ENCODE results near the gene ABLIM1. TPM values are rescaled to one million over a fixed set of nuclear protein-coding genes. Genes with fewer than 3 reads are reported as not detected.

ABLIM1 gene
- polyA plus RNA-seq, 3 donors: 0.33 to 0.91 (median 0.57) TPM

DNA sequence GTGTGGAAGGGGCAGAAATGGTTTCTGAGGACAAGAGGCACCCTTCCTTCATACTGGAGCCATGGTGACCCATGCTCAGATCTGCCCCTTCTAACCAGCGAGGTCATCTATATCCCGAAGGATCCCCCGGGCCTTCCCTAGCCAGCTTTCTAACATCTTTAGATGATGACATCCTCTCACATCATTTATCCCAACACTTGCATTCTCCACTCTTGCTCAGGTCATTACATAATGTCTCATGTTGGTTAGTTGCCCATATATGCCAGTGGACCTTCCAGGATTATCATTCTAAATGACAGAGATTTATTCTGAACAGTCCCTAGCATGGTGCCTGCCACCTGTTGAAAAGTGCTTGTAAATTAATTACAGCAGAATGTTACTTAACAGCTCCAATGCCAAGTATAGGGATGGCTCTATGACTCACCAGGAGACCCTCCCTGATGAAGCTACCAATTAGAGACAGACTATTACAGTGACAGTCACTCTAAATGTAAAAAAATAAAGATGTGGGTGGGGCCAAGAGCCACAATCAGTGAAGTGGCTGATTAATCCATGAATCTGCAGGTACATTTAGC lies 22.6 kb upstream of the ABLIM1 start:
- Mint-ChIP-seq H3K36me3 (peaks cover 0 to 2% of the 10 kb centered on the region in 2 donors), H3K4me1 (peaks cover 14% of the 10 kb centered on the region), H3K9me3 (peaks cover 2 to 5% (median 4%) of the 10 kb centered on the region in 7 donors), H3K27me3 (ENCODE audit: low read depth in 3 of 3) (peaks cover 1% of the 10 kb centered on the region in 3 donors), H3K4me3 (no peak overlapping the region), H3K27ac (no peak overlapping the region)
- Histone ChIP-seq H3K9ac (ENCODE audit: insufficient read depth, low read length, poor library complexity, severe bottlenecking) (no peak overlapping the region), H3K4me1 (ENCODE audit: control insufficient read depth in 1 of 2, insufficient read depth in 2 of 2, low read length in 2 of 2) (peaks cover 0 to 6% of the 10 kb centered on the region in 2 donors), H3K9me3 (replicated peaks in 1 of 2; ENCODE audit: control insufficient read depth in 1 of 2, insufficient read depth in 1 of 2, low read length in 2 of 2) (no peaks in the 10 kb centered on the region), H3K4me3 (replicated peaks in 1 of 3; ENCODE audit: low read depth in 2 of 3, low read length in 3 of 3) (no peak overlapping the region), H3K27ac (ENCODE audit: low read depth in 1 of 2, low read length in 2 of 2) (no peak overlapping the region), H3K36me3 (replicated peaks in 1 of 2; ENCODE audit: control insufficient read depth in 1 of 2, insufficient read depth in 2 of 2, low read length in 2 of 2) (no peaks in the 10 kb centered on the region), H4K20me1 (ENCODE audit: insufficient read depth, low read length) (no peaks in the 10 kb centered on the region), H3K4me2 (replicated peaks; ENCODE audit: extremely low read depth, low read length, poor library complexity, severe bottlenecking) (no peak overlapping the region), H2AFZ (ENCODE audit: insufficient read depth, low read depth, low read length, poor library complexity, severe bottlenecking) (no peak overlapping the region), H3K27me3 (ENCODE audit: control insufficient read depth in 2 of 2, insufficient read depth in 2 of 2, low read length in 2 of 2) (no peaks in the 10 kb centered on the region), H3K79me2 (ENCODE audit: insufficient read depth, low read length) (no peaks in the 10 kb centered on the region)
- no peak for DNase-seq
- WGBS (ENCODE audit: insufficient coverage): 87% methylated on average over 3 of the region's 3 CpGs
- intact Hi-C loops (cut with micrococcal nuclease): no loop called here
- TF ChIP-seq, protein P1, sequence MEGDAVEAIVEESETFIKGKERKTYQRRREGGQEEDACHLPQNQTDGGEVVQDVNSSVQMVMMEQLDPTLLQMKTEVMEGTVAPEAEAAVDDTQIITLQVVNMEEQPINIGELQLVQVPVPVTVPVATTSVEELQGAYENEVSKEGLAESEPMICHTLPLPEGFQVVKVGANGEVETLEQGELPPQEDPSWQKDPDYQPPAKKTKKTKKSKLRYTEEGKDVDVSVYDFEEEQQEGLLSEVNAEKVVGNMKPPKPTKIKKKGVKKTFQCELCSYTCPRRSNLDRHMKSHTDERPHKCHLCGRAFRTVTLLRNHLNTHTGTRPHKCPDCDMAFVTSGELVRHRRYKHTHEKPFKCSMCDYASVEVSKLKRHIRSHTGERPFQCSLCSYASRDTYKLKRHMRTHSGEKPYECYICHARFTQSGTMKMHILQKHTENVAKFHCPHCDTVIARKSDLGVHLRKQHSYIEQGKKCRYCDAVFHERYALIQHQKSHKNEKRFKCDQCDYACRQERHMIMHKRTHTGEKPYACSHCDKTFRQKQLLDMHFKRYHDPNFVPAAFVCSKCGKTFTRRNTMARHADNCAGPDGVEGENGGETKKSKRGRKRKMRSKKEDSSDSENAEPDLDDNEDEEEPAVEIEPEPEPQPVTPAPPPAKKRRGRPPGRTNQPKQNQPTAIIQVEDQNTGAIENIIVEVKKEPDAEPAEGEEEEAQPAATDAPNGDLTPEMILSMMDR (IDR thresholded peaks at IDR 0.05): no peak

DNA sequence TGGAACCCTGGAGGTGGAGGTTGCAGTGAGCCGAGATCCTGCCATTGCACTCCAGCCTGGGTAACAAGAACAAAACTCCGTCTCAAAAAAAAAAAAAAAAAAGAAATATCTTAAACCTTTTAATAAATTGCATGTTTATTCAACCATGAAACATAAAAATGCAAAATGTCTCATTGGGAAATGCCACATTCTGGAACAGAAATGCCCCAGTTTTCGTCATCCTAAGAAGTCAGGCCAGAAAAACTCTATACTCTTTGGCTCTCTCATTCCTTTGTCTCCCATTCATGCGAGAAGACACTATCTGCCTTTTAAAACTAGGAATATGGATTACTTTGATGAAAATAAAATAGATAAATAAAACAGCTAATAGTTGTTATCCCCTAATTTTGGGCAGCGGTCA lies 21.5 kb upstream of the ABLIM1 start:
- Histone ChIP-seq H3K4me1 (ENCODE audit: control insufficient read depth in 1 of 2, insufficient read depth in 2 of 2, low read length in 2 of 2) (peaks cover 0 to 12% of the 10 kb centered on the region in 2 donors), H3K4me2 (replicated peaks; ENCODE audit: extremely low read depth, low read length, poor library complexity, severe bottlenecking) (no peak overlapping the region), H2AFZ (ENCODE audit: insufficient read depth, low read depth, low read length, poor library complexity, severe bottlenecking) (no peak overlapping the region), H3K9ac (ENCODE audit: insufficient read depth, low read length, poor library complexity, severe bottlenecking) (no peak overlapping the region), H3K27me3 (ENCODE audit: control insufficient read depth in 2 of 2, insufficient read depth in 2 of 2, low read length in 2 of 2) (no peaks in the 10 kb centered on the region), H3K4me3 (replicated peaks in 1 of 3; ENCODE audit: low read depth in 2 of 3, low read length in 3 of 3) (no peak overlapping the region), H4K20me1 (ENCODE audit: insufficient read depth, low read length) (no peaks in the 10 kb centered on the region), H3K27ac (ENCODE audit: low read depth in 1 of 2, low read length in 2 of 2) (no peak overlapping the region), H3K36me3 (replicated peaks in 1 of 2; ENCODE audit: control insufficient read depth in 1 of 2, insufficient read depth in 2 of 2, low read length in 2 of 2) (no peaks in the 10 kb centered on the region), H3K9me3 (replicated peaks in 1 of 2; ENCODE audit: control insufficient read depth in 1 of 2, insufficient read depth in 1 of 2, low read length in 2 of 2) (no peaks in the 10 kb centered on the region), H3K79me2 (ENCODE audit: insufficient read depth, low read length) (no peaks in the 10 kb centered on the region)
- H3K9me3 Mint-ChIP-seq: peaks cover 2 to 5% (median 4%) of the 10 kb centered on the region in 7 donors
- intact Hi-C loops (cut with micrococcal nuclease): no loop called here
- no peak overlapping the region for H3K4me3 Mint-ChIP-seq
- H3K27ac Mint-ChIP-seq: no peak overlapping the region
- WGBS (ENCODE audit: insufficient coverage): 100% methylated on average over 1 of the region's 5 CpGs
- peaks cover 18% of the 10 kb centered on the region for H3K4me1 Mint-ChIP-seq
- H3K36me3 Mint-ChIP-seq: peaks cover 0 to 2% of the 10 kb centered on the region in 2 donors
- DNase-seq: no peak
- H3K27me3 Mint-ChIP-seq (ENCODE audit: low read depth in 3 of 3): peaks cover 0 to 1% (median 1%) of the 10 kb centered on the region in 3 donors
- TF ChIP-seq, protein P1 (IDR thresholded peaks at IDR 0.05): no peak

All from CD14-positive monocyte (primary cell).